H1 (cell line): ENCODE results near the gene OR52E8.

Experiments
- CTCF ChIP-seq, 3 experiments: IDR thresholded peaks; 1 replicate in 2 of 3; 2 replicates in 1 of 3; pipeline versions ENCODE4 v1.5.1 to v1.6.1; 2011; ENCODE audit warnings: low read length in 3 of 3, mild to moderate bottlenecking in 3 of 3, inconsistent platforms in 2 of 3, low read depth in 1 of 3, moderate library complexity in 1 of 3; ENCODE audit not compliant: insufficient read depth in 1 of 3; ENCODE audit errors: control extremely low read depth in 1 of 3
- HDAC6 ChIP-seq: IDR thresholded peaks from one replicate; pipeline ENCODE4 v1.7.1; 2012; ENCODE audit warnings: low read depth, mild to moderate bottlenecking, inconsistent platforms, low read length, moderate library complexity
- MAFK ChIP-seq: IDR thresholded peaks from 2 replicates; pipeline ENCODE4 v1.6.1; 2012; ENCODE audit warnings: low read depth, mild to moderate bottlenecking, improper control_type of control experiment, low read length
- TF ChIP-seq, protein P1 (sequence below): IDR thresholded peaks from 2 replicates; pipeline ENCODE4 v1.6.1; 2012; ENCODE audit warnings: inconsistent platforms

DNA sequence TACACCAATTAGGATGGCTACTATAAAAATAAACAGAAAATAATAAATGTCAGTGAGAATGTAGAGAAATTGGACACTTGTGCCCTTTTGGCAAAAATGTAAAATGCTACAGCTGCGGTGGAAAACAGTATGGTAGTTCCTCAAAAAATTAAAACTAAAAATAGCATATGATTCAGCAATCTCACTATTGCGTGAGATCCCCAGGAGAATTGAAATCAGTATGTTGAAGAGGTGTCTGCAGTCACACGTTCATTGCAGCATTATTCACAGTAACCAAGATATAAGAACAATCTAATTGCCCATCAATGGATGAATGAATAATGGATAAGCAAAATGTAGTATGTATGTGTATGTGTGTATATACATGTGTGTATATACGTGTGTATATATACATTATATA lies 42.0 kb downstream of the OR52E8 start:
- TF ChIP-seq CTCF (IDR thresholded peaks at IDR 0.05; ENCODE audit: control extremely low read depth in 1 of 3, insufficient read depth in 1 of 3, low read depth in 1 of 3, low read length in 3 of 3): no peak
- no peak for TF ChIP-seq HDAC6
- TF ChIP-seq MAFK: no peak
- TF ChIP-seq, protein P1, sequence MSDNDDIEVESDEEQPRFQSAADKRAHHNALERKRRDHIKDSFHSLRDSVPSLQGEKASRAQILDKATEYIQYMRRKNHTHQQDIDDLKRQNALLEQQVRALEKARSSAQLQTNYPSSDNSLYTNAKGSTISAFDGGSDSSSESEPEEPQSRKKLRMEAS: no peak
